ENCODE data around the gene SAFB.

Gene SAFB

DNA sequence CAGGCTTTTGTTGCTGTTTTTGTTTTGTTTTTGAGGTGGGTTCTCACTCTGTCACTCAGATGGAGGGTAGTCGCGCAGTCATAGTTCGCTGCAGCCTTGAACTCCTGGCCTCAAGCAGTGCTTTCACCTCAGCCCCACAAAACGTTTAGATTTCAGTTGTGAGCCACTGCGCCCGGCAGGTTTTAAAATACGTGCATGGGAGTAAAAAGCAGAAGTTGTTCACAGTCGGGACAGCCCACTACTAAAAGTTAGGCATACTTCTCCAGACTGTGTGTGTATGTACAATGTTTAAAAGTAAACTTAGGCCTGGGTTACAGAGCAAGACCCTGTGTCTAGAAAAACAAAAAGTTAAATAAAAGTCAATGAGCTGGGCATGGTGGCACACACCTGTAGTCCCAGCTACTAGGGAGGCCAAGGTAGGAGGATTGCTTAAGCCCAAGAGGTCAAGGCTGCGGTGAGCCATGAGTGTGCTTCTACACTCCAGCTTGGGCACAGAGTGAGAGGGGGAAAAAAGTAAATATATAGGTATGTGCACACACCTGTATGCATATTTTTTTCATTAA lies 6.1 kb downstream of the SAFB start:
- DNase-seq = no peak

DNA sequence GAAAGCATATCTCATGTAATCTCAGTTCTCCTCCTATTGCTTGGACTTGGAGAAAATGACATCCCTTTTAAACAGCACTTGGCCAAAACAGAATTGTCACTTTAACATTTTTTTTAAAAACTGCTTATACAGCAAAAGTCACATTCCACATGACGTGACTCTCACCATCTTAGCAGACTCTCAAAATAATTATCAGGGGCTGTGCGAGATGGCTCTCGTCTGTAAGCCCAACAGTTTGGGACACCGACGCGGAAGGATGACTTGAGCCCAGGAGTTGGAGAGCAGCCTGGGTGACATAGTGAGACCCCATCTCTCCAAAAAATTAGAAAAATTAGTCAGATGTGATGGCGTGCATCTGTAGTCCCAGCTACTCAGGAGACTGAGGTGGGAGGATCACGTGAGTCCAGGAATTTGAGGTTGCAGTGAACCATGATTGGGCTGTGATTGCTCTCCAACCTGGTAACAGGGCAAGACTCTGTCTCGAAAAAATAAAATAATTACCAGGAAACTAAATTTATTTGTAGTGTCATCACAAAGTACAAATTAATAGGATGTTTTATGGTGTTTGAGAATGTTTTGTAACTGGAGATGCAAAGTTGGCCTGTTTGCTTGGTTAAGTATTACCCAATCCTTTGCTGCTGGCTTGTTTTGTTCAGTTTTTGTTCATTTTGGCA lies 8.8 kb downstream of the SAFB start:
- DNase-seq = no peak

DNA sequence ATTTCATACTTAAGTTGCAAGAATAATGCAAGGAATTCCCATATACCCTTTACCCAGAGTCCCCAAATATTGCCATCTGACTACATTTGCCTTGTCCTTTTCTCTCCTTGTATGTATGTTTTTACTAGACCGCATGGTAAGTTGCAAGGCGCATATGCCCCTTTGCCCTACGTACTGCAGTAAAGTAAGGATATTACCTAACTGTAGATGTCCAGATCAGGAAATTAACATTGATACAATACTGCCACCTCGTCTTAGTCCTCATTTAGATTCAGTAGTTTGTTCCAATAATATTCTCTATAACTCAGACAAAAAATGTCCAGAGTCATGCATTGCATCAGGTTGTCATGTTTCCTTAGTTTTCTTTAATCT lies 9.3 kb downstream of the SAFB start:
- DNase-seq = no peak

DNA sequence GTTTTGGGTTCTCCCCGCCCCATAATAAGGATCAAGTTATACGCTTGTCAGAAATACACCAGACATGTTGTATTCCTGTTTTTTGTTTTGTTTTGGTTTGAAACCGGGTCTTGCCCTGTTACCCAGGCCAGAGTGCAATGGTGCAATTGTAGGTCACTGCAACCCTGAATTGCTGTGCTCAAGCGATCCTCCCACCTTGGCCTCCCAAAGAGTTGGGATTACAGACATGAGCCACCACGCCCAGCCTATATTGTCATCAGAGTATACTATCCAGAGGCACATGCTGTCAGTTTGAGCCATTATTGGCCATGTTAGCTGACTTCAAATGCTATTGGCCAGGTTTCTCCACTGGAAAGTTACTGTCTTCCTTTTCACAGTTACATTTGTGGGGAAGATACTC lies 9.8 kb downstream of the SAFB start:
- DNase-seq = no peak

DNA sequence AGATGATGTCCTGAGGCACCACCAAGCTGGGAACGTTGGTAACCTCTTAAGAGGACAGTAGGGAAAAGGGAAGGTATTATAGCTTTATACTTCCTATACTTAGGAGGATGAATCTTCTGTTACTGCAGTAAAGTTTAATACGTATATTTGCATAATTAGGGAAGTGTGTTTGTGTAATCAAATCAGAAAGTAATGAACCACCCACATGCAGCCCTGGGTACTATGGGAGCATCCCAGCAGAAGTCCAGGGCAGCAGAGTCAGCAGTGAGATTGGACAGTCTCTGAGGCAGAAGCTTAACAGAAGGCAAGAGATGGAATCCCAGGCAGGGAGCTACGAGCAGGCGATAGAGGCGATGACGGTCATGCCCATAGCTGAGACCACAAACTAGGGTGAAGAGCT lies 12.5 kb downstream of the SAFB start:
- no peak for DNase-seq

- DNase-seq = no peak
Measured at GRCh38 chr19:5637971-5638370, 15.1 kb downstream of the SAFB start.

- no peak for DNase-seq
Measured at GRCh38 chr19:5641171-5641570, 18.3 kb downstream of the SAFB start.

DNA sequence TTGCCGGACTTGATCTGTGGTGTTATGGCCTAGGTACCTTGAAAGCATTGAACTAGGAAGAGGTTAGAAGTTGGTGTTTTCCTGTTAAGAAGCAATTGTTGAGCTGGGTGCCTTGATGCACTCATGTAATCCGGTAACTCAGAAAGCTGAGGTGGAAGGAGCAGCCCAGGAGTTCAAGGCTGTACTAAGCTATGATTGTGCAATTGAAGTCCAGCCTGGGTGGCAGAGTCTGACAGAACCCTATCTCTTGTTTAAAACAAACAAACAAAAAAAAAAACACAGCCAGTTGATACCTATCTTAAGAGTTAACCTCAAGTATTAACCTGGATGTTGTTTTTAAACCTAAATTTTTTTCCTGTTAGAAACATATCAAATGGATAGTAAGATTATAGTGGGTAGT lies 19.3 kb downstream of the SAFB start:
- no peak for DNase-seq

GRCh38 chr19:5643060-5643459 lies 20.2 kb downstream of the SAFB start:
- no peak for DNase-seq

GRCh38 chr19:5644037-5644436 lies 21.2 kb downstream of the SAFB start:
- no peak for DNase-seq

DNA sequence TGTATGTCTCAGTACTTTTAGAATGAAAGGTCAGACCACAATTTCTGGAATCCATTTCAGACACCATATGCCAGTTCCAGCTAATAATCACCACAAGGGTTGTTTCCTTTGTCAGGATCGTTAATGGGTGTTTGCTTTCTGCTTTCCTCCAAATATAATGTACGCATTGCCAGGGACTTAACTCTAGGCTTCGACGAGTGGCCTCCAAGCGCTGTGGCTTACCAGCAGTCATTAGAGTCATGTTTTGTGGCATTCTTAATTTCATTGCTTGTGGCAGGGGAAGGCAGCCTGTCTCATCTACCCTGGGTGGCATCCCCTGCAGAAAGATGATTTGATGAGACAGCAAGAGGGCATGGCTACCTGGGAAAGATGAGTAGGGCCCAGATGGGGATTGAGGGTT lies 22.5 kb downstream of the SAFB start:
- no peak for DNase-seq

DNA sequence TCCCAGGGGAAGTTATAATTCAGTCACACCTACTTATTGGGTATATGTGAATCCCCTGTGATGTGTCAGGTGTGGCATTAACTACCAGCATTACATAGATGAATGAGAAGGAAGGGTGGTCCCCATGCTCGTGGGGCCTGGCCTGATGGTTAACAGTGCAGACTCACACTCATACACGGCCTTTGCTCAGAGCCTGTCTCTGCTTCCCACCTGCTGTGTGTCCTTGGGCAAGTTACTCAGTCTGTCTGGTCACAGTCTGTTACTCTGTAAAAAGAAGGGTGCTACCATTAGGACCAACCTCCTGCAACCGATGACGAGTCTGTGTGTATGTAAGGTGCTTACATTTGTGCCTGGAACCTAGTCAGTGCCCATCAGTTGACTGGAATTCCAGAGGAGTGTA lies 23.8 kb downstream of the SAFB start:
- no peak for DNase-seq

DNA sequence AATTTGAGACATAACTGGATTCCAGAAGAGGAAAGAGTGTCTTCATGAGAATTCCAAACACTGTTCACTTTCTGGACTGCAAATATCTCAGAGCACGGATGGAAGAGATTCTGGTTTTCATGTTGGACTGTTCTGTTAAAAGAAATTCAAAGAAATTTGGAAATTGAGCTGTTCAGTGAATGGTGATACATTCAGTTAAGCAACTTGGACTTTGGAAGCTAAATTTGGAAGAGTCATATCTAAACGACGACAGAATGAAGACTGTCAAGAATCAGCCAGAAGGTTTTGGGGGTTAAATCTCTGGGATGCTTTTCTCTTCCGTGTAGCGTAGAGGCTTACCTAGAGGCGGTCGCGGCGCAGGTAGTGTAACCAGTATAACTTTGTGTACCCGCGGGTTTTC lies 25.6 kb downstream of the SAFB start:
- no peak for DNase-seq

GRCh38 chr19:5651361-5651760 lies 28.5 kb downstream of the SAFB start:
- DNase-seq = no peak

DNA sequence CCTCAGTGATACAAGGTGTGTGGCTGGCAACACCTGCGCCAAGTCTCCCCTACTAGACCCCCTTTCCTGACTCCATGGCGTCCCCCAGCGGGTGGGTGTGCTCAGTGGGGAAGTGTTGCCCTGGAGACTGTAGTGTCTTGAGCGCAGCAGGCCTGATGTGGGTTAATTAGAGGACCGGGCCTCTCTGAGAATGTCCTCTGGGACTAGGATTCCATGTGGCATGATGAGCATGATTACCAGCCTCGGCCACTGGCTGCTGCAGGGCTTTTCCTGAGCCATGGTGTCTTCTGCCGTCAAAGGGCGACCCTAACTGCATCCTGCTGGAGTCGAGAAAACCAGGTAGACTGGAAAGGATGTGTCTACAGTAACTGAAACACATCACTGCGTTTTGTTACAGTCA lies 29.4 kb downstream of the SAFB start:
- DNase-seq = no peak

DNA sequence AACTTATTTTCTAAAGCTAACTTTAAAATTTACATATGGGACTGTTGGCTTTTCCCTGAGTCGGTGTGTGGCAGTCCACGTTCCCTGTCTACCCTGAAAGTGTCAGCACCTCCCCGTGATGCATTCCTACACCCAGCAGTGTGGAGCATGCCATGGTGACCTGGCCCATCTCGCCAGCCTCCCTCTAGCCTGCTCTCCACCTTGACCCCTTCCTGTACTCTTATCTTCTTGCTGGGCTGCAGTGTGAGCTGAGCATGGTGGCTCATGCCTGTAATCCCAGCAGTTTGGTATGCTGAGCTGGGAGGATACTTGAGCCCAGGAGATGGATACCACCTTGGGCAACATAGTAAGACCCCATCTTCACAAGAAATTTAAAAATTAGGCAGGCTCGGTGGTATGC lies 32.0 kb downstream of the SAFB start:
- no peak for DNase-seq

- no peak for DNase-seq
Measured at GRCh38 chr19:5655412-5655811, 32.5 kb downstream of the SAFB start.

DNA sequence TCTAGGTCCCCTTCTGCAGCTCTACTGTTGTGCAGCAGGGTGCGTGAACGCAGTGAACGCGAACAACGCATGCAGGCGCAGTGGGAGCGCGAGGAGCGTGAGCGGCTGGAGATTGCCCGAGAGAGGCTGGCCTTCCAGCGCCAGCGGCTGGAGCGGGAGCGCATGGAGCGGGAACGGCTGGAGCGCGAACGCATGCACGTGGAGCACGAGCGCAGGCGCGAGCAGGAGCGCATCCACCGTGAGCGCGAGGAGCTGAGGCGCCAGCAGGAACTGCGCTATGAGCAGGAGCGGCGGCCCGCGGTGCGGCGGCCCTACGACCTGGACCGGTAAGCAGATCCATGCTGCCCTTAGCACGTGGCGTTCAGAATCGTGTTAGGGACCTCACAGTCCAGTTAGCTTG lies 38.6 kb downstream of the SAFB start:
- DNase-seq = no peak

GRCh38 chr19:5663904-5664303 lies 41.0 kb downstream of the SAFB start:
- no peak for DNase-seq

DNA sequence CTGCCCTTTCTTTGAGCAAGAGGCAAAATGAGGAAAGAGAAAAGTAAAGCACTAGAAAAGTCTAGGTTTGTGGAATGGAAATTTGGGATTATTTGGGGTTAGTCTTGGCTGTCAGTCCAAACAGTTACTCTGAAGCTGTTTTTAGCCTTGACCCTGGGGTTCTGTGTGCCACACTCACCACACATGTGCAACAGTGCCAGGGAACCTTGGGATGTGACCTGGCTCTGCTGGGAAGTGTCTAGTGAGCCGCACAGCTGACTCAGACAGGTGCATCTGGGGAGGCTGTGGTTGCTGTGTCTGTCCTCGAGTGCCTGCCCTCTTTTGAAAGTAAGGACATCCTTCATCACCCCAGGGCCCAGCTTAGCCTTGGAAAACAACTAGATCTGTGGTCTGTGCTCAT lies 41.6 kb downstream of the SAFB start:
- DNase-seq = no peak

DNA sequence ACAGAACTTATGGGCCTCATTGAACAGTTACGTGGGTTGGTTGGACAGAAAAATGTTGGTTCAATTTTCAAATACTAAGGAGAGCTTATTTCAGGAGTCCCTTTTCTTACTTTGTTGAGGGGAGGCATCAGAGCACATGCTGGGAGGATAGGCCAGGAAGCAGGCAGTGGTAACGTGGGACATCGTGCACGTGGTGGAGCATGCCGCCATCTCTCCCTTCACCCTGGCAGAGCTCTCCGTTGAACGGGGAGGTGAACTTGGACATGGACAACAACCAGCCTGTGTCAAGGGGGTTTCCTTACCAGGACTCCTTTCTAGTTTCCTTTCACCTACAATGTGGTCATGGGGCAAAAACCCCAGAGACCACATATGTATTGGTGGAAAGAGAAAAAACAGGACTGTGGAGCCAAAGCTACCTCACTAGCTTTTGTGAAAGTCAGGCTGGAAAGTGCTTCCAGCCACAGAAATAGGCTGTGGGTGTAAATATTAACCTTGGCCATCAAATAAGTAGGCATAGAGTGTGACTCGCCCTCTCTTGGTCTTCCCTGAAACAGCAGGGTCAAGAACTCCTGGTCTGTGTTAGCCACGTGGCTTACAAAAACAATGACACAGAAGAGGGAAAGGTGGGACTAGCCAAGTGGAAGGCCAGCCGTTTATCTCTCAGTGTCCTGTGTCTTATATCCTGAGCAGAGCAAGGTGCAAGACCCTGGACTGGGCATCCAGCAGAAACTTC lies 43.1 kb downstream of the SAFB start:
- DNase-seq = no peak

DNA sequence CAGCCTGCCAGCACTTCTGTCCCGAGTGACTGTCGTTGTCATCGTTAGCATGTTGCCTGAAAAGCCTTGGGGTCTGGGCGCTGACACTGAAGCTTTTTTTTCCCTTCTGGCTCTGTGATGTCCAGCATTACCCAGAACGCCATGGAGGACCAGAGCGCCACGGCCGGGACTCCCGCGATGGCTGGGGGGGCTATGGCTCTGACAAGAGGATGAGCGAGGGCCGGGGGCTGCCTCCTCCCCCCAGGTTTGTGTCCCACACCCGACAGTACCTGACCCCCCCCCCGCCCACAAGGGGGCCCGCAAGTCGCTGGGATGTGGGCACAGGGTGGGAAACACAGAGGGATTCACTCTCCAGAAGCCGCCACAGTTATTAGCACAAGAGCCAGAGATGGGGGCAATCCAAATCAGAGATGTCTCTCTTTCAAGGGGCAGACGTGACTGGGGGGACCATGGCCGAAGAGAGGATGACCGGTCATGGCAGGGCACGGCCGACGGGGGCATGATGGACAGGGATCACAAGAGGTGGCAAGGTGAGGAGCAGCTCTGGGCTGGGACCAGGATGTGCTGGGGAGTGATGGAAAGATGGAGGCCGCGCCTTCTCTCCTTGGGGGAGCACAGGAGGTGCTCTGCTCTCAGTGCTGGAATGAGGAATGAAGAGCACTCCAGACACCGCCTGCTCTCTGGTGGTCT lies 44.2 kb downstream of the SAFB start:
- no peak for DNase-seq

DNA sequence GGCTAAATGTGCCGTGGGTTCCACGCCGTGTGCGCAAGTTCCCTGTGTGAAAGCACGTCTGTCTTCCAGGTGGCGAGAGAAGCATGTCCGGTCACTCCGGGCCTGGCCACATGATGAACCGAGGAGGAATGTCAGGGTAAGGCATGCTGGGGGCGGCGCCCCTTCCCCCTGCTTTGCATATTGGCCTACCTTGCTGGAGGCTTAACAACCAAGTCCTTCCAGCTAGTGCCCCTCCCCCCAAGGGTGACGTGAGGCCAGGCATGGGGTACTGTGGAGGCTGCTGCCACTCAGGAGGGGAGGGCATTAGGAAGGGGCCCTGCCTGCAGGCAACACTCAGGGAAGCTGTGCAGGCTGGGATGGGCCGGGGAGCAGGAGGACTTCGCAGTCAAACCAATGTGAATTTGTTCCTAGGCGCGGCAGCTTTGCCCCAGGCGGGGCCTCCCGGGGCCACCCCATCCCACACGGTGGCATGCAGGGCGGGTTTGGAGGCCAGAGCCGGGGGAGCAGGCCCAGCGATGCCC lies 44.9 kb downstream of the SAFB start:
- no peak for DNase-seq

GRCh38 chr19:5669212-5669611 lies 46.3 kb downstream of the SAFB start:
- DNase-seq = no peak
